ENCODE data around the gene IRF8. TPM values are rescaled to one million over a fixed set of nuclear protein-coding genes. Genes with fewer than 3 reads are reported as not detected.
A peak's percentile ranks its signal among the peaks of the same experiment; 100 is the strongest.
"Not testable (repeated sequence)": the region's sequence is repeated elsewhere in the genome, so short reads cannot be mapped to it uniquely, and the experiment has no call there.

The IRF8 gene
- total and polyA plus RNA-seq, 3 experiments from 2014 or later = 2.1 to 22.0 (median 19.2) TPM

GRCh38 chr16:85941863-85942644, 43.1 kb downstream of the IRF8 start:
- Histone ChIP-seq H3K27ac (ENCODE audit: low read depth, low read length) (no peak overlapping the region), H3K36me3 (ENCODE audit: insufficient read depth, low read length) (no peaks in the 10 kb centered on the region), H3K27me3 (ENCODE audit: insufficient read depth, low read length, poor library complexity, severe bottlenecking) (no peaks in the 10 kb centered on the region), H3K4me1 (ENCODE audit: insufficient read depth, low read length) (peaks cover 21% of the 10 kb centered on the region), H3K4me3 (ENCODE audit: low read length) (no peak overlapping the region), H3K9me3 (ENCODE audit: low read length) (no peaks in the 10 kb centered on the region)
- no peak for DNase-seq
- Mint-ChIP-seq H3K27ac (no peak overlapping the region), H3K4me1 (peaks cover 10 to 24% (median 19%) of the 10 kb centered on the region in 3 donors), H3K36me3 (no peaks in the 10 kb centered on the region), H3K9me3 (no peaks in the 10 kb centered on the region), H3K4me3 (no peak overlapping the region), H3K27me3 (peaks cover 6 to 7% of the 10 kb centered on the region in 2 donors)
- ChIA-PET POLR2A (no interaction called here), CTCF (no interaction called here)

DNA sequence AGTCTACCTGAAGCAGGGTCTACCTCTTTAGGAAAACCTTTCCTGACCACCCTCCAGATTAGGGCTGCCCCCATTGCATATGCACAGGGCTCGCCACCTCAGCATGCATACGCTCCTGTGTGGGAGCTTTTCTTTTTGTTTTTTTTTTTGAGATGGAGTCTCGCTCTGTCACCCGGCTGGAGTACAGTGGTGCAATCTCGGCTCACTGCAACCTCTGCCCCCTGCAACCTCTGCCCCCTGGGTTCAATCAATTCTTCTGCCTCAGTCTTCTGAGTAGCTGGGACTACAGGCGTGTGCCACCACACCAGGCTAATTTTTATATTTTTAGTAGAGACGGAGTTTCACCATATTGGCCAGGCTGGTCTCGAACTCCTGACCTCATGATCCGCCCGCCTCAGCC, 43.7 kb downstream of the IRF8 start:
- H3K36me3 ChIP-seq (ENCODE audit: insufficient read depth, low read length); H3K4me3 Mint-ChIP-seq; DNase-seq; CTCF ChIA-PET; H3K9me3 Mint-ChIP-seq; H3K27me3 ChIP-seq (ENCODE audit: insufficient read depth, low read length, poor library complexity, severe bottlenecking); H3K9me3 ChIP-seq (ENCODE audit: low read length); H3K27ac Mint-ChIP-seq; H3K27me3 Mint-ChIP-seq; POLR2A ChIA-PET; H3K36me3 Mint-ChIP-seq; H3K4me3 ChIP-seq (ENCODE audit: low read length); H3K27ac ChIP-seq (ENCODE audit: low read depth, low read length): not testable (repeated sequence)
- peaks cover 22% of the 10 kb centered on the region for H3K4me1 ChIP-seq (ENCODE audit: insufficient read depth, low read length)
- H3K4me1 Mint-ChIP-seq = peaks cover 11 to 26% (median 18%) of the 10 kb centered on the region in 3 donors

DNA sequence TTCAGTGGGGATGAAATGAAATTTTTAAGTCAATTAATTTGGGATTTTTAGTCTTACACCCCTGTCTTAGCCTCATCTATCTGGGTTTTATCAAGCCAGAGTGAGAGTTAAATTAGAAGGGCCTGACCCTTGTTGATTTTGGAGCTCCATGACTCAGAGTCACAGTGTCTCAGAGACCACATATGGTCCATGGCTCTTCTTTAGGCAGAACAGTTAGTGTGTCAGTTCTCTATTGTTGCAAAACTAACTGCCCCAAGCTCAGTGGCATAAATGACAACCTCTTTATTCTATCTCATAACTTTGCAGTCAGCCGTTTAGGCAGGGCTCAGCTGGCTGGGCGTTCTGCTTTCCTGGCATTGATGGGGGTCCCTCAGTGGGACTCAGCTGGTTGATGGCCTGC, 44.7 kb downstream of the IRF8 start:
- DNase-seq = no peak
- no peaks in the 10 kb centered on the region for H3K27me3 ChIP-seq (ENCODE audit: insufficient read depth, low read length, poor library complexity, severe bottlenecking)
- no peak overlapping the region for H3K4me3 ChIP-seq (ENCODE audit: low read length)
- H3K36me3 Mint-ChIP-seq = no peaks in the 10 kb centered on the region
- H3K4me1 ChIP-seq (ENCODE audit: insufficient read depth, low read length) = peaks cover 26% of the 10 kb centered on the region
- no peaks in the 10 kb centered on the region for H3K9me3 Mint-ChIP-seq
- peak overlapping the region in 1 of 8 donors; percentile 6 for H3K27ac Mint-ChIP-seq
- H3K9me3 ChIP-seq (ENCODE audit: low read length) = no peaks in the 10 kb centered on the region
- peaks cover 12 to 26% (median 16%) of the 10 kb centered on the region in 3 donors for H3K4me1 Mint-ChIP-seq
- no peak overlapping the region for H3K27ac ChIP-seq (ENCODE audit: low read depth, low read length)
- CTCF ChIA-PET = no interaction called here
- POLR2A ChIA-PET = no interaction called here
- no peaks in the 10 kb centered on the region for H3K36me3 ChIP-seq (ENCODE audit: insufficient read depth, low read length)
- H3K27me3 Mint-ChIP-seq = peaks cover 7 to 8% of the 10 kb centered on the region in 2 donors
- H3K4me3 Mint-ChIP-seq = no peak overlapping the region

- no peaks in the 10 kb centered on the region for H3K36me3 Mint-ChIP-seq
- DNase-seq = no peak
- Histone ChIP-seq H3K9me3 (ENCODE audit: low read length) (no peaks in the 10 kb centered on the region), H3K27me3 (ENCODE audit: insufficient read depth, low read length, poor library complexity, severe bottlenecking) (no peaks in the 10 kb centered on the region), H3K4me1 (ENCODE audit: insufficient read depth, low read length) (peaks cover 26% of the 10 kb centered on the region), H3K27ac (ENCODE audit: low read depth, low read length) (no peak overlapping the region), H3K36me3 (ENCODE audit: insufficient read depth, low read length) (no peaks in the 10 kb centered on the region), H3K4me3 (ENCODE audit: low read length) (no peak overlapping the region)
- H3K27ac Mint-ChIP-seq = peak overlapping the region in 2 of 8 donors; percentile 13 to 64
- peaks cover 7 to 8% of the 10 kb centered on the region in 2 donors for H3K27me3 Mint-ChIP-seq
- H3K9me3 Mint-ChIP-seq = no peaks in the 10 kb centered on the region
- peak overlapping the region in 1 of 7 donors; percentile 34 for H3K4me3 Mint-ChIP-seq
- ChIA-PET POLR2A (no interaction called here), CTCF (no interaction called here)
- H3K4me1 Mint-ChIP-seq = peaks cover 13 to 28% (median 16%) of the 10 kb centered on the region in 3 donors
These were observed 45.8 kb downstream of the IRF8 start for GRCh38 chr16:85944572-85945423.

DNA sequence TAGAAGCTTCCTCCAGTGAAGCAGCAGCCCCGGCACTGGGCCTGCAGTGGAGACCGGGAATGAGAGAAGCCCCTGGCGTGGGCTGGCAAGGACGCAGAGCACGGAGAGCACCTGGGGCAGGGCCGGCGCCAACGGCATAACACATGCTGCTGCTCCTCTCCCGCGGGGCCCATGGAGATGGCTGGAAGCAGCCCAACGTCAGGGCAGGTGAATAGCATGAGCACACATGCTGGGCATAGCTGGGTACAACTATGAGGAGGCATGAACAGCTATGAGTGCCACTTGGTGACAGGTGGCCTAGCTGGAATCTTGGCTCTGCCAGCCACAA, 46.4 kb downstream of the IRF8 start:
- no peaks in the 10 kb centered on the region for H3K9me3 Mint-ChIP-seq
- Histone ChIP-seq H3K4me3 (ENCODE audit: low read length) (no peak overlapping the region), H3K27ac (ENCODE audit: low read depth, low read length) (no peak overlapping the region), H3K36me3 (ENCODE audit: insufficient read depth, low read length) (no peaks in the 10 kb centered on the region), H3K4me1 (ENCODE audit: insufficient read depth, low read length) (peaks cover 26% of the 10 kb centered on the region), H3K9me3 (ENCODE audit: low read length) (no peaks in the 10 kb centered on the region), H3K27me3 (ENCODE audit: insufficient read depth, low read length, poor library complexity, severe bottlenecking) (no peaks in the 10 kb centered on the region)
- ChIA-PET CTCF (no interaction called here), POLR2A (no interaction called here)
- H3K4me3 Mint-ChIP-seq = peak overlapping the region in 1 of 7 donors; percentile 34
- no peak for DNase-seq
- H3K4me1 Mint-ChIP-seq = peaks cover 13 to 31% (median 18%) of the 10 kb centered on the region in 3 donors
- H3K27ac Mint-ChIP-seq = peak overlapping the region in 1 of 8 donors; percentile 64
- no peaks in the 10 kb centered on the region for H3K36me3 Mint-ChIP-seq
- peaks cover 7 to 8% of the 10 kb centered on the region in 2 donors for H3K27me3 Mint-ChIP-seq

DNA sequence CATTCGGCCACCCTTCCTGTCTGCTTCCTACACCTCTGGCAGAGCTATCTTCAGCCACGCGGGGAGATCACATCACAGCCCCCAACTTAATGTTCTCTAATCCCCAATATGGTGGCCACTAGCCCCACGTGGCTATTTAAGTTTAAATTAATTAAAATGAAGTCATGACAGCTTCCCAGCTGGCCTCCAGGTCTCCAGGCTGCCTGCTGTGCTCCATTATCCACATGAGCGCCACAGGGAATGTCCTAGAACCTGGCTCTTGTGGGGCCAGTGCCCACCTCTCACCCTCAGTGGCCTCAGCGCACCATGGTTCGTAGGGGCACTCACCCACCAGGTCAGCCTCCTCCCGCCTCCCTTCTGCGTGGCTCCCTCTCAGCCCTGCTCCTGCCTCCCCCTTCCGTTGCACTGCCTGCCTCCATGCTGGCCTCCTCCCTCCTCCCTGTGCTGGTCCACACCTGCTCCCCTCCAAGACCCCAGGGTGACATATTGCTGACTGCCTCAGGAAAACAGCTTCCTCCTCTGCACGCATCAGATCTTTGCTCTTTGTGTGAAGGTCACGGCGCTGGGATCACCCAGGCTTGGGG, 47.7 kb downstream of the IRF8 start:
- no peaks in the 10 kb centered on the region for H3K9me3 Mint-ChIP-seq
- ChIA-PET CTCF (interaction anchor here (0.9 kb wide), 1 partner anchor 125 kb away, joined by 4 read pairs; no protein-coding TSS in a partner anchor), POLR2A (no interaction called here)
- peaks cover 7 to 8% of the 10 kb centered on the region in 2 donors for H3K27me3 Mint-ChIP-seq
- H3K4me3 Mint-ChIP-seq = peak overlapping the region in 3 of 7 donors; percentile 32 to 98 (median 92)
- no peak for DNase-seq
- H3K27me3 ChIP-seq (ENCODE audit: insufficient read depth, low read length, poor library complexity, severe bottlenecking) = no peaks in the 10 kb centered on the region
- peaks cover 26% of the 10 kb centered on the region for H3K4me1 ChIP-seq (ENCODE audit: insufficient read depth, low read length)
- no peak overlapping the region for H3K27ac ChIP-seq (ENCODE audit: low read depth, low read length)
- peaks cover 13 to 31% (median 18%) of the 10 kb centered on the region in 3 donors for H3K4me1 Mint-ChIP-seq
- no peaks in the 10 kb centered on the region for H3K36me3 Mint-ChIP-seq
- peak overlapping the region in 3 of 8 donors; percentile 52 to 95 (median 88) for H3K27ac Mint-ChIP-seq
- H3K9me3 ChIP-seq (ENCODE audit: low read length) = no peaks in the 10 kb centered on the region
- no peak overlapping the region for H3K4me3 ChIP-seq (ENCODE audit: low read length)
- H3K36me3 ChIP-seq (ENCODE audit: insufficient read depth, low read length) = no peaks in the 10 kb centered on the region

- Mint-ChIP-seq H3K27me3 (peaks cover 7 to 8% of the 10 kb centered on the region in 2 donors), H3K27ac (peak overlapping the region; percentile 11 to 95 (median 86)), H3K9me3 (no peaks in the 10 kb centered on the region), H3K36me3 (no peaks in the 10 kb centered on the region), H3K4me3 (peak overlapping the region; percentile 84 to 98 (median 92)), H3K4me1 (peaks cover 13 to 31% (median 18%) of the 10 kb centered on the region in 3 donors)
- peaks cover 26% of the 10 kb centered on the region for H3K4me1 ChIP-seq (ENCODE audit: insufficient read depth, low read length)
- no peaks in the 10 kb centered on the region for H3K9me3 ChIP-seq (ENCODE audit: low read length)
- H3K36me3 ChIP-seq (ENCODE audit: insufficient read depth, low read length) = no peaks in the 10 kb centered on the region
- peak overlapping the region; percentile 42 for H3K4me3 ChIP-seq (ENCODE audit: low read length)
- H3K27ac ChIP-seq (ENCODE audit: low read depth, low read length) = no peak overlapping the region
- CTCF ChIA-PET = interaction anchor here (0.9 kb wide), 1 partner anchor 126 kb away, joined by 4 read pairs; no protein-coding TSS in a partner anchor
- H3K27me3 ChIP-seq (ENCODE audit: insufficient read depth, low read length, poor library complexity, severe bottlenecking) = no peaks in the 10 kb centered on the region
- DNase-seq = peak in 2 of 5 donors; percentile 14 to 53
- POLR2A ChIA-PET = no interaction called here
These were observed 48.5 kb downstream of the IRF8 start for GRCh38 chr16:85947230-85948137.
